ENCODE data around the gene GAPDHS.

Gene GAPDHS

DNA sequence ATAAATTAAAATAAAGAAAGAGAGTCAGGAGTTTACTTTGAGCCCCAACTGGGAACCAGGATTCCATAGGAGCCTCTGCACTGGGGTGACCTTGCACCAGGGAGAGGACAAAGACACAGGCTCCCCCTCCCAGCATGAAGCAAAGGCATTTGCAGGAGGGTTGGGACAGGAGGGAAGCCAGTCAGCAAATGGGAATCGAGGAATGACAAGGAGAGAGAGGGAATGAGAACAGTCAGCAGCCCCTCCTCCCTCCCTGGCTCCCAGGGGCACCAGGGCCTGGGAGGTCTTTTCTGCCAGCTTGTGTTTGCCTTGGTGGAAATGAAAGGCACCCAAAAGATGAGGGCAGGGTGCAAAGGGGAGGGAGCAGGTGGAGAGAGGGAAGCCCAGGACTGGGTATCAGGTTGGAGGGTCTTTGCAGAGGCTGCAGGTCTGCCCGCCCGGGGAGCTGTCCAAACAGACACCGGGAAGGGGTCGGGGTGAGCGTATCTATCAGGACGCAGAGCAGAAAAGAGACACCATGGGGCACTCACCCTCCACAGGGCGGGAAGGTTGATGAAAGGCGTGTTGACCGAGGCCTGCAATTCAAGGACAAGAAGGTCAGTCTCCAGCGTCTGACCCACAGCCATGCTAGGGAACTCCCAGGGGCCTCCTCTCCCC, 8.9 kb upstream of the GAPDHS start:
- H3K9me3 ChIP-seq (ENCODE audit: control insufficient read depth, insufficient read depth, low read length), result no peaks in the 10 kb centered on the region
- no peak overlapping the region for H3K27ac ChIP-seq (ENCODE audit: low read depth, low read length)
- no peaks in the 10 kb centered on the region for H3K36me3 ChIP-seq (ENCODE audit: control insufficient read depth, insufficient read depth, low read length)
- H3K27me3 ChIP-seq (ENCODE audit: control insufficient read depth, insufficient read depth, low read length), result 0 out of 2 replicates have a peak, but pooled peaks cover 7% of the 10 kb centered on the region
- peak overlapping the region; percentile 7; the same call in 1 of the 2 replicates for H3K4me3 ChIP-seq (ENCODE audit: low read depth, low read length)
- no peak overlapping the region for H3K9ac ChIP-seq (ENCODE audit: low read depth, low read length)
- H3K4me1 ChIP-seq (ENCODE audit: control insufficient read depth, insufficient read depth, low read length), result peaks cover 14% of the 10 kb centered on the region

GRCh38 chr19:35525873-35526272, 7.4 kb upstream of the GAPDHS start:
- Histone ChIP-seq H3K4me3 (ENCODE audit: low read depth, low read length) (no peak overlapping the region), H3K4me1 (ENCODE audit: control insufficient read depth, insufficient read depth, low read length) (peaks cover 14% of the 10 kb centered on the region), H3K27me3 (ENCODE audit: control insufficient read depth, insufficient read depth, low read length) (peaks cover 7% of the 10 kb centered on the region; the same call in 1 of the 2 replicates), H3K27ac (ENCODE audit: low read depth, low read length) (no peak overlapping the region), H3K36me3 (ENCODE audit: control insufficient read depth, insufficient read depth, low read length) (no peaks in the 10 kb centered on the region), H3K9ac (ENCODE audit: low read depth, low read length) (no peak overlapping the region), H3K9me3 (ENCODE audit: control insufficient read depth, insufficient read depth, low read length) (no peaks in the 10 kb centered on the region)

GRCh38 chr19:35528218-35529038, 4.8 kb upstream of the GAPDHS start, which contains the start of gene SBSN:
Gene SBSN, minus strand, starts transcription at chr19:35528311. Its CDS starts 30 bp downstream, at chr19:35528281.
- no peaks in the 10 kb centered on the region for H3K9me3 ChIP-seq (ENCODE audit: control insufficient read depth, insufficient read depth, low read length)
- peaks cover 7% of the 10 kb centered on the region; the same call in 1 of the 2 replicates for H3K27me3 ChIP-seq (ENCODE audit: control insufficient read depth, insufficient read depth, low read length)
- no peak within 1 kb of the TSS for H3K9ac ChIP-seq (ENCODE audit: low read depth, low read length)
- H3K4me1 ChIP-seq (ENCODE audit: control insufficient read depth, insufficient read depth, low read length), result peaks cover 11% of the 10 kb centered on the region
- no peak within 1 kb of the TSS for H3K27ac ChIP-seq (ENCODE audit: low read depth, low read length)
- H3K4me3 ChIP-seq (ENCODE audit: low read depth, low read length), result no peak within 1 kb of the TSS
- no peaks in the 10 kb centered on the region for H3K36me3 ChIP-seq (ENCODE audit: control insufficient read depth, insufficient read depth, low read length)

DNA sequence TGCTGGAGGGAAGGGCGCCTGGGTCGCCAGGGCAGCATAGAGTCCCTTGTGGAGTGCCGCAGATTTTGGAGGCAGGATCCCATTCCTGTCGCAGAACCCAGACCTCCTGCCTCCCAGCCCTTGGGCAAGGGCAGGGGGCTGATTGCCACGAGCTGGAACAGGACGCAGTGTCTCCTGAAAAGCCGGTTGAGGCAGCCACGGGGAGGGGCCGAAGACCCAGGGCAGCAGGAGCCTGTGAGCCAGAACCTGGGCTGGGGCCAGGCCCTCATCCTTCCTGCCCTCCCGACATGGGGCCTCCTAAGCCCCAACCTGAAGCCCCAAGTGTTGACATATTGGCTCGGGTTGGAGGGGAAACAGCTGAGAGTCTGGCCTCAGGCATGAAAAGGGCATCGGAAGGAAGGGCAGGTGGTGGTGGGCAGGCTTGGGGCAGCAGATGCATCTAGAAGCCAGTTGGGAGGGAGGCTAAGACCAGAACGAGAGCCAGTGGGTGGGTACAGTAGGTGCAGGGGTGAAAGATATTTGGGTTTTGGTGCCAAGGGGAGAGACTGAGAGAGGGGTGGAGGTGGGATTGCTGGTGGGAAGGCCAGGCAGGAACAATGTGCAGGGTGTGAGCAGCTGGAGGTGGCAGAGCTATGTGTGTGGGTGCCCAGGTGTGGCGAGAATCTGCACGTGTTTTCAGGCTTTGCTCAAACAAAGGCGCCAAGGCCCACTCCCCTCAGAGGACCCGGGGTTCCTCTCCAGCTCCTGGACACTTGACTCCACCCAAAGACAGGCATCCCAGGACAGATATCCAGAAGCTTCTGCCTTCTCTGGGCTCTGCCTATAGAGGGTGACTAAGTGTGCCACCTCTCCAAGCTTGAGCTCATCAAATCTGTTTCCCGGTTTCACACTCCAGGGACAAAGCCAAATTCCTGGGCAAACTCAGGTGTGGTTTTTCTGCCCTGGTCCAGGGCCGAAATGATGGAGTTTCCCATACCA, 3.7 kb upstream of the GAPDHS start:
- Histone ChIP-seq H3K27me3 (ENCODE audit: control insufficient read depth, insufficient read depth, low read length) (peaks cover 7% of the 10 kb centered on the region; the same call in 1 of the 2 replicates), H3K9ac (ENCODE audit: low read depth, low read length) (no peak overlapping the region), H3K4me3 (ENCODE audit: low read depth, low read length) (no peak overlapping the region), H3K36me3 (ENCODE audit: control insufficient read depth, insufficient read depth, low read length) (no peaks in the 10 kb centered on the region), H3K4me1 (ENCODE audit: control insufficient read depth, insufficient read depth, low read length) (peaks cover 7% of the 10 kb centered on the region; the same call in 1 of the 2 replicates), H3K9me3 (ENCODE audit: control insufficient read depth, insufficient read depth, low read length) (no peaks in the 10 kb centered on the region), H3K27ac (ENCODE audit: low read depth, low read length) (no peak overlapping the region)

- Histone ChIP-seq H3K36me3 (ENCODE audit: control insufficient read depth, insufficient read depth, low read length) (no peaks in the 10 kb centered on the region), H3K27me3 (ENCODE audit: control insufficient read depth, insufficient read depth, low read length) (peaks cover 7% of the 10 kb centered on the region; the same call in 1 of the 2 replicates), H3K9me3 (ENCODE audit: control insufficient read depth, insufficient read depth, low read length) (no peaks in the 10 kb centered on the region), H3K4me1 (ENCODE audit: control insufficient read depth, insufficient read depth, low read length) (peaks cover 3% of the 10 kb centered on the region), H3K9ac (ENCODE audit: low read depth, low read length) (no peak overlapping the region), H3K27ac (ENCODE audit: low read depth, low read length) (no peak overlapping the region), H3K4me3 (ENCODE audit: low read depth, low read length) (no peak overlapping the region)
These were observed 2.0 kb upstream of the GAPDHS start for GRCh38 chr19:35531291-35531690.

DNA sequence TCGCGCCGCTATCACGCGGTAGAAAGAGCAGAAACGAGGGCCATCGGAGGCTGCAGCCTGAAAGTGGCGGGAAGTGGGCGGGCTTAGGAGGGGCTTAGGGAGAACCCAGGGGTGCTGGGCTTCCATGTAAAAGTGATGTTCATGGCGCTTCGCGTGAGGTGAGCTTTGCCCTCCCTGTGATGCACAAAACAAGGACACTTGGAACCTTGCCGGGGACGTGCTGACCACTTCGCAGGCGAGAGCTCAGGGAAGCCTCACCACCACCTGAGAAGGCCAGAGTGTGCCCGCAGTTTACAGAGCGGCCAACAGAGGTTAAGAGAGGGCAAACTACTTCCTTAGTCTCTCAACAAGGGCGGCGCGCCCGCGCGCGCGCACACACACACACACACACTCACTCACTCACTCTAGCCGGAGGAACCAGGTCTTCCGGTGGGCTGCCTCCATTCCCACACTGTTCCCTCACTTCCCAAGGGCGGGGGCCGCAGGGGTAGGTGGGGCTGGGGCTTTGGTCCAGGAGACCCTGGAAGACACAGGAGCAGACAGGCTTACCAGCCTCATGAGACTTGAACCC, 651 bp downstream of the GAPDHS start:
- no peaks in the 10 kb centered on the region for H3K9me3 ChIP-seq (ENCODE audit: control insufficient read depth, insufficient read depth, low read length)
- H3K36me3 ChIP-seq (ENCODE audit: control insufficient read depth, insufficient read depth, low read length), result no peaks in the 10 kb centered on the region
- H3K27me3 ChIP-seq (ENCODE audit: control insufficient read depth, insufficient read depth, low read length), result no peaks in the 10 kb centered on the region; the same call in 1 of the 2 replicates
- H3K4me3 ChIP-seq (ENCODE audit: low read depth, low read length), result no peak overlapping the region
- peaks cover 9% of the 10 kb centered on the region for H3K4me1 ChIP-seq (ENCODE audit: control insufficient read depth, insufficient read depth, low read length)
- H3K27ac ChIP-seq (ENCODE audit: low read depth, low read length), result no peak overlapping the region
- no peak overlapping the region for H3K9ac ChIP-seq (ENCODE audit: low read depth, low read length)

- Histone ChIP-seq H3K27me3 (ENCODE audit: control insufficient read depth, insufficient read depth, low read length) (no peaks in the 10 kb centered on the region), H3K9me3 (ENCODE audit: control insufficient read depth, insufficient read depth, low read length) (no peaks in the 10 kb centered on the region), H3K27ac (ENCODE audit: low read depth, low read length) (no peak overlapping the region), H3K4me1 (ENCODE audit: control insufficient read depth, insufficient read depth, low read length) (peaks cover 9% of the 10 kb centered on the region), H3K4me3 (ENCODE audit: low read depth, low read length) (no peak overlapping the region), H3K9ac (ENCODE audit: low read depth, low read length) (no peak overlapping the region), H3K36me3 (ENCODE audit: control insufficient read depth, insufficient read depth, low read length) (no peaks in the 10 kb centered on the region)
These were observed 1.7 kb downstream of the GAPDHS start for GRCh38 chr19:35534803-35535480.

DNA sequence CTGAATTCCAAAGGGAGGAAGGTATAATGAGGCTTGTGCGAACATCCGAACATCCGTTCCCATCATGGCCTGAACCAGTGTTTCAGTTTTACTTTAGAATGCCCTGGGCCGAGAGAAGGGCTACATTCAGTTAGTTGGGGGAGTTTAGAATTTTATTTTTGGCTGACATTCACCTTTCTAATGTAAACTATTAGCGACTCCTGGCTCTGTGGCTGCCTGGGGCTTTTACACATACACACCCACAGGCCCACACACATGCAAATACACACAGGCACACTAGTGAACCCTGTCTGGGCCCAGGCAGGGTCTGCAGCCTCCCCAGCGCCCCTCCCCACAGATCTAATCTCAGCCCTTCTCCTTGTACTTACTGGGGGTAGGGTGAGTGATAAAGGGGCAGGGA, 6.1 kb downstream of the GAPDHS start:
- H3K9ac ChIP-seq (ENCODE audit: low read depth, low read length), result no peak overlapping the region
- H3K4me1 ChIP-seq (ENCODE audit: control insufficient read depth, insufficient read depth, low read length), result peaks cover 10% of the 10 kb centered on the region
- no peak overlapping the region for H3K4me3 ChIP-seq (ENCODE audit: low read depth, low read length)
- H3K36me3 ChIP-seq (ENCODE audit: control insufficient read depth, insufficient read depth, low read length), result peaks cover 34% of the 10 kb centered on the region
- no peaks in the 10 kb centered on the region for H3K27me3 ChIP-seq (ENCODE audit: control insufficient read depth, insufficient read depth, low read length)
- H3K9me3 ChIP-seq (ENCODE audit: control insufficient read depth, insufficient read depth, low read length), result no peaks in the 10 kb centered on the region
- peak overlapping the region; percentile 12 for H3K27ac ChIP-seq (ENCODE audit: low read depth, low read length)

DNA sequence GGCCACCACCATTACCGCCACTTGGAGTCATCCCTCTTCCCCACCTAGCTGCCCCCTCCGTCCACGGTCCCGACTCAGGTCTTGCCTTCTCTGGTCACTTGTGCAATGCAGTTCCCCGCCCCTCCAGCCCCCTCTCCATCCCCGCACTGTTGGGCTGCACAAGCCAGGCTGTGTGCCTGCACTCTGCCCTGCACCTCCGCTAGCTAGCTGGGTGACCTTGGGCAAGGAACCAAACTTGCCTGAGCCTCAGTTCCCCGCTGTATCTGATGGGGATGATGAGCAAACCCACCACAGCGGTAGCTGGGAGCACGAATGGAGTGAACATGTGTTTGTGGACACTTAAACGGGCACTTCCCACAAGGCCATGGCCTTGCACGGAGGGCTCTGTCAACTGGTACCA, 6.6 kb downstream of the GAPDHS start:
- H3K36me3 ChIP-seq (ENCODE audit: control insufficient read depth, insufficient read depth, low read length), result peaks cover 34% of the 10 kb centered on the region
- no peak overlapping the region for H3K4me3 ChIP-seq (ENCODE audit: low read depth, low read length)
- no peaks in the 10 kb centered on the region for H3K9me3 ChIP-seq (ENCODE audit: control insufficient read depth, insufficient read depth, low read length)
- H3K4me1 ChIP-seq (ENCODE audit: control insufficient read depth, insufficient read depth, low read length), result peaks cover 13% of the 10 kb centered on the region
- H3K9ac ChIP-seq (ENCODE audit: low read depth, low read length), result no peak overlapping the region
- H3K27me3 ChIP-seq (ENCODE audit: control insufficient read depth, insufficient read depth, low read length), result no peaks in the 10 kb centered on the region
- no peak overlapping the region for H3K27ac ChIP-seq (ENCODE audit: low read depth, low read length)
